Measurements from ENCODE around the gene C16orf95. TPM values are rescaled to one million over a fixed set of nuclear protein-coding genes. Genes with fewer than 3 reads are reported as not detected.

C16orf95 gene
- total RNA-seq, 3 donors from 2014 or later: 2.0 to 3.8 TPM; not detected in 1

DNA sequence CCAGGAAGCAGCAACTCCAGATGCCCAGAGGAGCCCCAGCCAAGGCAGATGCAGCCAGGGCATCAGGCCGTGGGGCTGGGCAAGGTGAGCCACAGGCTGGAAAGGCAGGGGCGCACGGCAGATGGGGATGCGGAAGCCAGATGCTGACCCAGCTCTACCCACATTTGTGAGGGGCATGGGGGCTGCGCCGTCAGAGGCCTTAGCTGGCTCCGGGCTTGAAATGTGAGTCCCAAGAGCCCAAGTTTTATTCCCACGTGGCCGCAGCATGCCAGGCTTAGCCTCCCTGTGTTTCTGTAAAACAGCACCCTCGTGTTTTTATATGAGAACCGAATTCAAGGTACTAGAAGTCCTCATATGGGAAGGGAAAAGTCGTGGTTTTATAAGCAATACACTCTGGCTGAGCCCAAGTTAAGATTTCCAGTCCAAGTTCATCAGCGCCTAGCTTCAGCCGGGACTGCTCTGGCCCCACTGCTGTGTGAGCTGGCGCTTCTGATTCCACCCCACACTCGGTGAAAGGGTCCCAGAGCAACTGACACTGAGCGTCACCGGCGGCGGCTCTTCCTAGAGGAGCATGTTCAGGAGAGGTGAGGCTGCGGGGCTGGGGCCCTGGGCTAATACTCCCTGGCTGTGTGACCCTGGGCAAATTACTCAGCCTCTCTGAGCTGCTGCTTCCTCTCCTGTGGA lies 6.7 kb upstream of the C16orf95 start:
- intact Hi-C loops (cut with DNase I; ENCODE audit: low total_unique reads): no loop called here
- no peaks in the 10 kb centered on the region for H3K9me3 ChIP-seq
- DNase-seq (ENCODE audit: low spot score in 2 of 2): no peak
- H3K36me3 ChIP-seq: no peaks in the 10 kb centered on the region
- TF ChIP-seq, protein P1, sequence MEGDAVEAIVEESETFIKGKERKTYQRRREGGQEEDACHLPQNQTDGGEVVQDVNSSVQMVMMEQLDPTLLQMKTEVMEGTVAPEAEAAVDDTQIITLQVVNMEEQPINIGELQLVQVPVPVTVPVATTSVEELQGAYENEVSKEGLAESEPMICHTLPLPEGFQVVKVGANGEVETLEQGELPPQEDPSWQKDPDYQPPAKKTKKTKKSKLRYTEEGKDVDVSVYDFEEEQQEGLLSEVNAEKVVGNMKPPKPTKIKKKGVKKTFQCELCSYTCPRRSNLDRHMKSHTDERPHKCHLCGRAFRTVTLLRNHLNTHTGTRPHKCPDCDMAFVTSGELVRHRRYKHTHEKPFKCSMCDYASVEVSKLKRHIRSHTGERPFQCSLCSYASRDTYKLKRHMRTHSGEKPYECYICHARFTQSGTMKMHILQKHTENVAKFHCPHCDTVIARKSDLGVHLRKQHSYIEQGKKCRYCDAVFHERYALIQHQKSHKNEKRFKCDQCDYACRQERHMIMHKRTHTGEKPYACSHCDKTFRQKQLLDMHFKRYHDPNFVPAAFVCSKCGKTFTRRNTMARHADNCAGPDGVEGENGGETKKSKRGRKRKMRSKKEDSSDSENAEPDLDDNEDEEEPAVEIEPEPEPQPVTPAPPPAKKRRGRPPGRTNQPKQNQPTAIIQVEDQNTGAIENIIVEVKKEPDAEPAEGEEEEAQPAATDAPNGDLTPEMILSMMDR (IDR thresholded peaks at IDR 0.05): no peak
- TF ChIP-seq POLR2A (IDR thresholded peaks at IDR 0.05): no peak
- TF ChIP-seq POLR2AphosphoS5 (IDR thresholded peaks at IDR 0.05): no peak
- no peaks in the 10 kb centered on the region for H3K27me3 ChIP-seq
- no peak overlapping the region for H3K4me3 ChIP-seq
- no peaks in the 10 kb centered on the region for H3K4me1 ChIP-seq
- no peak overlapping the region for H3K27ac ChIP-seq

DNA sequence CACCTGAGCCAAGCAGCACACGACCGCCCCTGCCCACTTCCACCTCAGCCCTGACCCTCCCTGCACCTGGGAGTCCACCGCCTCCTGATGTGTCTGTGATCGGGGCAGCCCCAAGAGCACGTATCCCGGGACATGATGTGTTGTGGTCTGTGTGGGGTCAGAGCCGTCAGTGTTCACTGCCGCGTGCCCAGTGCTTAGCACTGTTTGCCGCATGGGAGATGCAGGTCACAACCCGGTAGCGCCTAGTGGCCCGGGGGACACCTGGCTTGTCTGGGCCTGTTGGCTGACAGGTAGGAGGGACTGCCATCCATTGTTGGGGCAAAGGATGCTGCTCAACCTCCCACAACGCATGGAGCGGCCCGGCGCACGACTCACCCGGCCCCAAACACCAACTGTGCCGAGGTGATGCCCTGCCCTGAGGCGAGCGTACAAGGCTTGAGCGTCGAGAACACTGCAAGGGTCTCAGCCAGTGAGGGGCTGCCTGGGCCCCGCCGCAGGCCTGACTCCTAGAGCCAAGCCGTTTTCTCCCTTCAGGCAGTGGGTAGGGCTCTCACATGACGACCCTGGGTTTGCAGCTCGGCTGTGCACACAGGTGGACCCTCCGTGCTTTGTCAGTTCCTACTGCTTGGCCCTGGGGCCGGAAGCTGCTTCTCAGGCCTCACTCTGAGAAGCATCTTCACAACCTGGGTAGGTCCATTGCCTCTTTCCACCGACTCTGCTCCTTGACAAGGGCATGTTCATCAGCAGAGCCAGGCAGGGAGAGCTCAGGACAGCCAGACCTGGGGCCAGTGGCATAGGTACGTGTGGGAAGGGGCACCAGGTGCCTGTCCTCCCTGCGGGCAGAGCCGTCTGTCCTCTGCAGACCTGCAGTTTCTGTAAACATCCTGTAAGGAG lies 5.9 kb upstream of the C16orf95 start:
- no peak for TF ChIP-seq POLR2AphosphoS5 (IDR thresholded peaks at IDR 0.05)
- TF ChIP-seq, protein P1 (IDR thresholded peaks at IDR 0.05): no peak
- no peak for TF ChIP-seq POLR2A (IDR thresholded peaks at IDR 0.05)
- H3K36me3 ChIP-seq: no peaks in the 10 kb centered on the region
- no peak for DNase-seq (ENCODE audit: low spot score in 2 of 2)
- H3K27me3 ChIP-seq: no peaks in the 10 kb centered on the region
- no peaks in the 10 kb centered on the region for H3K9me3 ChIP-seq
- no peak overlapping the region for H3K4me3 ChIP-seq
- H3K27ac ChIP-seq: no peak overlapping the region
- no peaks in the 10 kb centered on the region for H3K4me1 ChIP-seq
- intact Hi-C loops (cut with DNase I; ENCODE audit: low total_unique reads): no loop called here

GRCh38 chr16:87322360-87322759 lies 5.2 kb upstream of the C16orf95 start:
- Histone ChIP-seq H3K36me3 (no peaks in the 10 kb centered on the region), H3K4me3 (no peak overlapping the region), H3K27me3 (no peaks in the 10 kb centered on the region), H3K9me3 (no peaks in the 10 kb centered on the region), H3K27ac (no peak overlapping the region), H3K4me1 (no peaks in the 10 kb centered on the region)
- TF ChIP-seq POLR2A (IDR thresholded peaks at IDR 0.05) (no peak), POLR2AphosphoS5 (IDR thresholded peaks at IDR 0.05) (no peak)
- TF ChIP-seq, protein P1 (IDR thresholded peaks at IDR 0.05): no peak
- intact Hi-C loops (cut with DNase I; ENCODE audit: low total_unique reads): no loop called here
- no peak for DNase-seq (ENCODE audit: low spot score in 2 of 2)

DNA sequence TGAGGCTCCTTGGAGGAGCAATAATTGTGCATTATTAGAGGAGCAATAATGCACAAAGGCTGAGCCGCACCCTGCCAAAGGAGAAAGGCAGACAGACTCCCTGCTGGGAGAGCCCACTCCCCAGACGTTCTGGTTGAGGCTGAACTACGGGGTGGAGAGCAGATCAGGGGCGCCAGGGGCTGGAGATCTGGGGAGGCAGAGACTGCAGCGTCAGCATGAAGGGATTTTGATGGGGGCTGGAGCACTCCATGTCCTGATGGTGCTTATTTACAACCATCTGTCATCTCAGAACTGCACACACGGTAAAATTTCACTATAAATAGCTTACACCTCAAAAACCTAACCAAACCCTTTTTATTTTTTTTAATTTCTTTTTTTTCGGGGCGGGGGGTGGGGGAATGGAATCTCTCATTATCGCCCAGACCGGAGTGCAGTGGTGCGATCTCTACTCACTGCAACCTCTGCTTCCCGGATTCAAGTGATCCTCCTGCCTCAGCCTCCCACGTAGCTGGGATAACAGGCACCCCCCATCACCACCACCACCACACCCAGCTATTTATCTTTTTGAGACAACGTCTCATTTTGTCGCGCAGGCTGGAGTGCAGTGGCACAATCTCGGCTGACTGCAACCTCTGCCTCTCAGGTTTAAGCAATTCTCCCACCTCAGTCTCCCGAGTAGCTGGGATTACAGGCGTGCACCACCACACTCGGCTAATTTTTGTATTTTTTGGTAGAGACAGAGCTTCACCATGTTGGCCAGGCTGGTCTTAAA lies 4.3 kb upstream of the C16orf95 start:
- Histone ChIP-seq H3K4me3 (no peak overlapping the region), H3K9me3 (no peaks in the 10 kb centered on the region), H3K4me1 (no peaks in the 10 kb centered on the region), H3K27me3 (no peaks in the 10 kb centered on the region), H3K36me3 (no peaks in the 10 kb centered on the region), H3K27ac (no peak overlapping the region)
- intact Hi-C loops (cut with DNase I; ENCODE audit: low total_unique reads): no loop called here
- TF ChIP-seq POLR2AphosphoS5 (IDR thresholded peaks at IDR 0.05): no peak
- TF ChIP-seq POLR2A (IDR thresholded peaks at IDR 0.05): no peak
- TF ChIP-seq, protein P1 (IDR thresholded peaks at IDR 0.05): no peak
- no peak for DNase-seq (ENCODE audit: low spot score in 2 of 2)
